GM18870 (cell line): ENCODE results near the gene TBXAS1.

Experiments
- ATAC-seq: cut with Tn5 transposase; IDR thresholded peaks from one replicate; pipeline ENCODE4 v1.9.1; 2021; ENCODE audit warnings: moderate library complexity; ENCODE audit not compliant: unreplicated experiment

The TBXAS1 gene

GRCh38 chr7:140017034-140017433, 188.0 kb downstream of the TBXAS1 start:
- no peak for ATAC-seq

- ATAC-seq = no peak
Measured at GRCh38 chr7:140017543-140017942, 188.5 kb downstream of the TBXAS1 start.

- ATAC-seq = no peak
Measured at GRCh38 chr7:140018125-140019043, 189.3 kb downstream of the TBXAS1 start.

- ATAC-seq = no peak
Measured at GRCh38 chr7:140019172-140019571, 190.1 kb downstream of the TBXAS1 start.

- no peak for ATAC-seq
Measured at GRCh38 chr7:140019606-140020005, 190.5 kb downstream of the TBXAS1 start.

GRCh38 chr7:140021603-140022002, 192.5 kb downstream of the TBXAS1 start:
- ATAC-seq = no peak

GRCh38 chr7:140022582-140023211, 193.6 kb downstream of the TBXAS1 start:
- no peak for ATAC-seq

- no peak for ATAC-seq
Measured at GRCh38 chr7:140023728-140024127, 194.7 kb downstream of the TBXAS1 start.

- ATAC-seq = no peak
Measured at GRCh38 chr7:140024585-140024984, 195.5 kb downstream of the TBXAS1 start.

- no peak for ATAC-seq
Measured at GRCh38 chr7:140025241-140025640, 196.2 kb downstream of the TBXAS1 start.

GRCh38 chr7:140025814-140026433, 196.9 kb downstream of the TBXAS1 start:
- ATAC-seq = no peak

- ATAC-seq = no peak
Measured at GRCh38 chr7:140026935-140027334, 197.9 kb downstream of the TBXAS1 start.

- no peak for ATAC-seq
Measured at GRCh38 chr7:140027858-140028257, 198.8 kb downstream of the TBXAS1 start.

GRCh38 chr7:140028311-140028710, 199.2 kb downstream of the TBXAS1 start:
- ATAC-seq = no peak

- ATAC-seq = no peak
Measured at GRCh38 chr7:140029072-140029471, 200.0 kb downstream of the TBXAS1 start.

GRCh38 chr7:140031364-140031763, 202.3 kb downstream of the TBXAS1 start:
- ATAC-seq = no peak

- no peak for ATAC-seq
Measured at GRCh38 chr7:140033036-140033435, 204.0 kb downstream of the TBXAS1 start.

- no peak for ATAC-seq
Measured at GRCh38 chr7:140033779-140034363, 204.8 kb downstream of the TBXAS1 start.

- no peak for ATAC-seq
Measured at GRCh38 chr7:140034421-140034820, 205.4 kb downstream of the TBXAS1 start.

GRCh38 chr7:140035400-140036223, 206.5 kb downstream of the TBXAS1 start:
- no peak for ATAC-seq
